Stimulated activated CD4-positive, alpha-beta T cell treated with anti-CD3 and anti-CD28 coated beads, Interleukin-4, amount 100 ng/mL, for 48 hours (primary cell): ENCODE data around the gene NDRG3.
A peak's percentile ranks its signal among the peaks of the same experiment; 100 is the strongest.
"Not testable (repeated sequence)": the region's sequence is repeated elsewhere in the genome, so short reads cannot be mapped to it uniquely, and the experiment has no call there.

Experiments
- DNase-seq, 2 donors: peaks; one replicate each; pipeline ENCODE4 v3.0.0-alpha.2; 2020; ENCODE audit warnings: low read depth in 2 of 2

Gene NDRG3

DNA sequence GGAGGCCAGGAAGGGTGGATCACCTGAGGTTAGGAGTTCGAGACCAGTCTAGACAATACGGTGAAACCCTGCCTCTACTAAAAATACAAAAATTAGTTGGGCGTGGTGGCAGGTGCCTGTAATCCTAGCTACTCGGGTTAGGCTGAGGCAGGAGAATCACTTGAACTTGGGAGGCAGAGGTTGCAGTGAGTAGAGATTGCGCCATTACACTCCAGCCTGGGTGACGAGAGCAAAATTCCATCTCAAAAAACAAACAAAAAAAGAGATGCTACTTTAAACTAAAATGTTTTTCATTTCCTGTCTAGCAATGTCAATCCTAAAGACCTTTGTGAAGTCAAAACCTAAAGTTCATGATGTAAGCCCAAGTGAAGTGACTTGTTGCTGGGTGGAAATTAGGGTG is 14.8 kb upstream of the NDRG3 start:
- DNase-seq: no peak

DNA sequence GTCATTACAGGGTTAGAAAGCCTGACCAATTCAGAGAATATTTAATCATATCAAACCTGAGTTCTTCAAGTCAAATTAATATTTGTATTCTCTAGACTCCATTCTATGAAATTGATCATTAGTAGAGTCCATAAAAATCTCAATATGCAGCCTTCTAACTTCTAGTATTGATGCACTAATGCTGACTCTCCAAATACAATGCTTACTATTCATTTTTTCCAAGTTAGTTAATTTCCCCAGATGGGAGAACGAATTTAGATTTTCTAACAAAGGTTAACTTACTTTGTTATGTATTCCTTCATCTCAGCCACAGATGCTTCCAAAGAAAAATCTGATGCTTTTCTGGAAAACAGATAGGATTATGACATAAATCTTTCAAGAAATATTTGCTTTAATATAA is 12.4 kb upstream of the NDRG3 start:
- no peak for DNase-seq

DNA sequence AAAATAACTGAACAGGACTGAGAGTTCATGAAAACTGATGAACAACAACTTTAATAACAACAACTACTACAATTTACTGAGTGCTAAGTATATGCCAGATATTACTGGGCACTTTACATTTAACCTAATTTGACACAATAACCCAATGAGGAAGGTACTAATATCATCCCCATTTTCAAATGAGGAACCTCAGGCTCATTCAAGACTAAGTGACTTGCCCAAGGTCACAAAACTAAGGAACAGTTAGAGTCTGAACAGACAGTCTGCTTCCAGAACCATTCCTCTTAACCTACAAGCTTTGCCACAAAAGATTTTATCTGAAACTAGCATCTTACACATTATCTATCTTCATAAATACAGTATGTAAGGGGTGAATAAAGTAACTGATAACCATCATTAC is 10.6 kb upstream of the NDRG3 start:
- DNase-seq: no peak

DNA sequence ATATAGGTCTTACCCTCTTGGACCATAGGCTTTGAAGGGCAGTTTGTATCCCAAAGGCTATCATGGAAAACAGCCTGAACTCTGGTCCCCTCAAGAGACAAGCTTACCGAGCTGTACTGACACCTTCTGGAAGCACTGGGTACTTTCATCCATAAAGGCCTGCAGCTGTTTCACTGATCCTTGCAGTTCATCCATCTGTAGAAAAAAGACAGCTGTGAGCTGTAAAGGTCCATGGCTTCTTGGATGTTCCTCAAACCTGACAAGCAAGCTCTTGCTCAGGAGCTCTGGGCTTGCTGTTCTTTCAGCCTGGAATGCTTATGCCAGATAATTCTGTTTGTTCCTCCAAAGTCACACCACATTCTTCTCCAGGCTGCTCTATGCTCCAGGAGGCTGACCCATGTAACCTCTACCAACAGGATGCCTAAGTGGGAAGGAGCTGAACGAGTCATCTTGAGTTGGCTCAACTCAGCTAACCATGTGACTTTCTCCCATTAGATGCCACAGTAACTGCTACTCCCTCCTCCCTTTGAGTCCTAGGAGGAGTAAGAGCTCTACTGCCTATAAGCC is 8.8 kb upstream of the NDRG3 start:
- DNase-seq: peak in 1 of 2 donors; percentile 19

DNA sequence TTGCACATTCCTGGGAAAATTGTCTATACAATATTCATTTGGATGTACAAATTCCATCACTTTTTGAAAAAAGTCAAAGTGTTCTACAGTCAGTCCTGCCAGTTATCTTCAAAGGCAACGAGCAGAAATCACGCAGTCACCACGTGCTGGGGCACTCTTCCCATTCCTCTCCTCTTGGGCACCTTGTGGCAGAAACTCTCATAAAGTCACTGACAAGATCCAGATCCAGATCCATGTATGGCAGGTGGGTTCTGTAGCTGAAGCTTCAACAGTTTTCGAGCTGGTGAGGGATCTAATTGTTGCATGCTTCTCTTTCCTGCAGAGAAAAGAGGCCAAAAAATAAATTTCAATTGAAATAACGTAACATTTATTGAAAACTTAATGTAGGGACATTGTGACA is 6.7 kb upstream of the NDRG3 start:
- no peak for DNase-seq

DNA sequence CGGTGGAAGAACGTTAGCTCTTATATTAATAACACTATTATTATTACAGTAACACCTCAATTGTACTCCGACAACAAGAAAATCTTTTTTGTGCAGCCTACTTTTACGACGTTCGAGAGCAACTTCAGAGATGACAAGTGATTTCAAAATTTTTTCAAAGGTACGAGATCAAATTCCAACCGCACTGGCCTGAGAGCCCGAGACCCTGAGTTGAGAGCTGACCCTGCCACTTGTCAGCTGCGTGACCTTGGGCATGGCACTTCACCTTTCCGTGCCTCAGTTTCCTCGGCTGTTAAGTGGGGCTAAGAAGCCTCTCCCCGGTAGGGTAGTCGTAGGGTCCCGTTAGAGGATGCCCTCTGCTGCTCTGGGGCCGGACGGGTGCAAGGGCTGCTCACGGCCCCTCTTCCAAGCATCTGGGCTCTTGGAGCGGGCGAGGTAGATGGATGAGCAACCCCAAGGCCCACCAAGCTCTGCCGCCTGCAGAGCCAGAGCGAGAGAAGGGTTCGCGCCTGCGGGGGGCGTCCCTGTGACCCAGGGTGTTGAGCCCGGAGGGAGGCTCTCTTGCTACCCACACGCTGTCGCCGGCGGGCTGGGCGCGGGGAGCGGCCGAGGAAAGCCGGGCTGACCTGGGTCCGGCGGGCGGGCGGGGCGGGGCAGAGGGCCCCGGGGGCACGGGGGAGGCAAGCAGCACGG is 510 bp downstream of the NDRG3 start:
- peak in 1 of 2 donors; percentile 30 for DNase-seq

DNA sequence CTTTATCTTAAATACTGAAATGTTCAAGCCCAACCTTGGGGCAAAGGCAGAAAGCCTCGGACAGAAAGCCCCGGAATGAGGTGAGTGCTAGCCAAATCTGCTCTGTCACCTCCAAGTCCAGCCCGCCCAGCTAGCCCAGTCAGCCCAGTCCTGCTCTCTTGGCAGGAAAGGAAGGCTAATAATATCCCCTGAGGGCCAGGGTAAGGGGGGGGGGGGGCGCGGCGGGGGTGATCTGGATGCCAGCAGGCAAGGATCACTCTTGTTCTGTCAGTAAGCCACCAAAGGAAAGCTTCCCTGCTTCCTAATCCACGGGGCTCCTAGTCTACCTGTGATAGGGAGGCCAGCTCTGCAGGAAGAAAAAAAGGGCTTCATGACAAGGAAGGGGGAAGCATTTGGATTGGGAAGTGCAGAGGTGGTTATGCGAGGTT is 1.1 kb downstream of the NDRG3 start:
- DNase-seq: no peak

DNA sequence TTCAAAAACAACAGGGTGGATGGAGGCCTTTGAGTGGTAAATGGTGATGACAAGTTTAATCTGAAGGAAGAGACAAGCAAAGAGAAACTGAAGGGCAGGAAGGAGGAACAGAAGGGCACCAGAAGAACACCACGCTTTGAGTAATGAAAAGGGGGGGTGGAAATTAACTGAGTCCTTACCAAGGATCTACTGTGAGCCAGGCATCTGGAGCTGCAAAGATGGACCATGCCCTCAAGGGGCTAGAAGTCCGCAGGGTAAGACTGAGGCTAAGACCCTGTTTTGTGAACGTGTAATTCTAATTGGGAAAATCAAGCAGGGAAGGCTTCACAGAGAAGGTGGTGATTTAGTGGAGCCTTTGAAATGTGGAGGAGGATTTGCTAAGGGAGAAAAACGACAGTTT is 1.6 kb downstream of the NDRG3 start:
- DNase-seq: no peak

DNA sequence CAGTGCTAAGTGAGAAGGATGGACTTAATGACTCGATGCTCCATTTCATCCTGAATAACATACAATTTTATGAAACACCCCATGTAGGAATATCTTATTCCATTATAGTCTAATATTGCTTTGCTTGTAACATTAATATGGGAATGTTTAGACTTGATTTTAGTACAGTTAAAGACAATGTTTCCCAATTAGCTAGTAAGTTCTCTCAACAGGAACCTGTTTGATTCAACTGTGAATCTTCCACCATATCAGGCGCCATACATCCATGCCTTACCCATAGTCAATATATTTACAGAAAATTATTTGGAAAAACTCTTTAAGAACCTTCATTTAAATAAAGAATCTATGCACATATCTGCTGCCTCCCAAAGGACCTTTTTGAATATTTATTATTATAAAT is 3.3 kb downstream of the NDRG3 start:
- DNase-seq: no peak

DNA sequence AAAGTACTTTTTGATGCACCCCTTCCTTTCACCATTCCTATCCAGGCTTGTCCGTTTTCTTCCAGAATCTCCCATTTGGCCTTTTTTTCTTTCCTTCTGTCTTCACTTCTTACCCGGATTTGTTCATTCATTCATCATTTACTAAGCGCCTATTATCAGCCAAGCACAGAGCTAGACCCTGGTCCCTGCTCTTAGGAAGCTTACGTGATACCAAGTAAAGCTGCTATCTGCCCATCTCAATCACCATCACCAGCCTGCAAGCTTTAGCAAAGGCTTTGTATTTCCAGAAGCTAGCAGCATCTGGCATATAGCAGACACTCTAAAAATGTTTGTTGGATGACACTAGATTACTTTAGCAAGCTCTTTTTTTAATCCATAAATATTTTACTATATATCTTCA is 4.8 kb downstream of the NDRG3 start:
- DNase-seq: no peak

DNA sequence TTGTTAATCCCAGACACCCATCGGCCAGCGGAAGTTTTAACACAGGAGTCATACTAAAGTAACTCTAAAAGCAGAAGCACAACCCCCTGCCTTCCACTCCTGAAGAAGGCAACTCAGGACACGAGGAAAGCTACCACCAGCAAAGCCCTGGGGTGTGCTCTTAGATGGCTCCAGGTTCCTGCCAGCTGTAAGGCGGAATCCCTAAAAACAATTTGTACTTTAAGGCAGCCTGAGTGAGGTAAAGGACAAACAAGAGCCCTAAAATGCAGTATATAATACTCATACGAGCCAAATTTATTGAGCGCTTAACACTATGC is 8.7 kb downstream of the NDRG3 start:
- DNase-seq: no peak

DNA sequence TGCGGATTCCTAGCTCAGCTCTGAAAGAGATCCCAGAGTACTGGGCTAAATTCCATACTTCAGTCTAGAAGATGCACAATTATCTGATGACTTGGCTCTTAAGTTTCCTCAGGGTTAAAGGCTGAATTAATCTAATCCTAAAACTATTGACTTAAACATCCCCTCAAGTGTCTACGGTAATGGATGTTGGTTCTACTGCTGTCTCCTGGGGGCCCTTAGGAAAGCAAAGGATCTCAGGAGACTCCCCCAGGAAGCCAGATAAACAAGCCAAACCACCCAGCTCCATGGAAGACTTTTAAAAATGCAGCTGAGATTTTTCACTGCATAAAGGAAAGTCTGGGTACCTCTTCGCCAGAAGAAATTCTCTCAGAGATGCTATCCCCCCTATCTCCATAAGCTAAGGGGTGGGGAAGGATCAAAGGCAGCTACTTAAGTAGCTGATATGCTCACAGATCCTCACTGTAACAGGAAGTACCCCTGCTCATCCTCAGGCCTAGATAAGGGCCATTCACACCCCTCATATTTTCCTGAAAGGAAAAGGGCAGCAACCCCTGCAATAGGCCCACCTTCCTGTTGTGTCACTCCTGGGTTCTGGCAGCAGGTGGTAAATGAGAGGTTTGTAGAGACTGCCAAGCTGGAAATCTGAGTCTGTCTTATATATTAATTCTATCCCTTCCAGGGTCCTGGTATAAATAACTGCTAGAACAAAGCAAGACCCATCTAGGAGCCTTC is 9.3 kb downstream of the NDRG3 start:
- DNase-seq: no peak

DNA sequence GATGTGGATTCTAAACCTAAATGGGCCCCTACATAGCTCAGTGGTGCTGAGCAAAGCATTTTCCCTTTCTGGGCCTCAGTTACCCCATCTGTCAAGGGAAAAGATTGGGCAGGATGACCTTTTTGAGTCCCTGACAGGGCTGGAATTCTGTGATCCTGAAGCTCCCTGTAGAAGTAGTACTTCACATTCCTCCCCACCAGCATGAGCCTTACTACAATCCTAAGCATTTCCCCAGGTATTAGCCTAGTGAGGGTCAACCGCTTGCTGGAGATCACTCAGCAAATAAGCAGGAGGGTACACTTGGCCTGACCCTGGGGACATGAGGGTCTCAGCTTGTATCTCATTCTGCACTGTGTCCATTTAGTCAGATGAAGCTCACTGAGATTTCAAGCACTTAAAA is 13.4 kb downstream of the NDRG3 start:
- no peak for DNase-seq

DNA sequence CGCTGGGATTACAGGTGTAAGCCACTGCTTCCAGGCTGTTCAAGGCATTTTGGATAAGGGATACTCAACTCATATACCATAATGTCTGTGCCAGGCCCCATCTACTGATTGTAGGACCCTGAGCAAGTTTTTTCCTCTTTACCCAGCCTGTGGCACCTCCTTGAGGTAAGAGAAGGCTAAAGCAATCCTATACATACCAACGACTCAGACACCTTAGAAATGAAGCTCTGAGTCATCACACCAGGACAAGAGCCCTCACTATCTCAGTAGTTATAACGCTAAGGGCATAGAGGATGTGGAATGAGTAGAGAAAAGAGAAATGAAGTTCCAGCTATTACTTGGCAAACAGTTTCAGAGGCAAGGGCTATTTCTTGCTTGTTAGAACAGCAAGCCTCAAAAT is 16.9 kb downstream of the NDRG3 start:
- DNase-seq: no peak

DNA sequence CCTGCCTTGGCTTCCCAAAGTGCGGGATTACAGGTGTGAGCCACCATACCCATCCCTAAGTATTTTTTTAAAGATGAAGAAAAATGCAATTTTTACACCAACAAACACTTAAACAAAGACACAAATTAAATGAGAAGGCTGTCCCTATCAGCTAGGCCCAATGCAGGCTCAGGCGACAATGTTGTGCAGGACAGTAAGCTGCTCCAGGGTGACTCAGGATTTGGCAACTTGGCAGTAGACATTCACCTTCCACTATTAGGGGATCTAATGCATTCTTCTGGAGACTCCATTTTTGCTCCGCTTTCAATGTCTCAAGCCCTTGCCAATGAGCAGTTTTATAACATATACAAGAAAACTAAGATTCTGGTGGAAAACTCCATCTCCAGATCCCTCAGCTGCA is 19.7 kb downstream of the NDRG3 start:
- no peak for DNase-seq

DNA sequence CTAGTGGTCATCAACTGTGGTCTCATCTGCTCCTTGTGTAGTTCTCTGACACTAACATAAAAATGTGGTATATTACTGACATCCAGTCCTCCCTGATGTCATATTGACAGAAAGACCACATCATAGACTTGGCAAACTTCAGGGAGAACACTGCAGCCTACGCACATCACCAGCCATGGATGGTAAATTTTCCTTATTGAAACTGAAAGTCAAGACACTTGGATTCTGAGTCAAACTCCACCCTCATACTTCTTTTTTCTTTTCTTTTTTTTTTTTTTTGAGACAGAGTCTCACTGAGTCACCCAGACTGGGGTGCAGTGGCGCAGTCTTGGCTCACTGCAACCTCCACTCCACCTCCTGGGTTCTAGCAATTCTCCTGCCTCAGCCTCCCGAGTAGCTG is 25.4 kb downstream of the NDRG3 start:
- DNase-seq: peak in 1 of 2 donors; percentile 20

DNA sequence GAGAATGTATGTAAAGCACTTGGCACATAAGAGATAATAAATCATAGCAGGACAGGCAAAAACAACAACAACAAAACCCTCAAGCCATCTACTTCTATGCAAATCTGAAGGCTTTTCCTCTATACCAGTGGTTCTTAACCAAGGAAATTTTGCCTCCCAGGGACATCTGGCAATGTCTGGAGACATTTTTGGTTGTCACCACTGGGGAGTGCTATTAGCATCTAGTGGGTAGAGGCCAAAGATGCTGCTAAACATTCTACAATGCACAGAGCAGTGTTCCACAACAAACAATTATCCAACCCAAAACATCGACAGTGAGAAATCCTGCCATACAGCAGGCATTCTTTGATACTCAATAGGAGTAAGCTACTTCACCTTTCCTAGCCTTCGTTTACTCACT is 28.2 kb downstream of the NDRG3 start:
- no peak for DNase-seq

DNA sequence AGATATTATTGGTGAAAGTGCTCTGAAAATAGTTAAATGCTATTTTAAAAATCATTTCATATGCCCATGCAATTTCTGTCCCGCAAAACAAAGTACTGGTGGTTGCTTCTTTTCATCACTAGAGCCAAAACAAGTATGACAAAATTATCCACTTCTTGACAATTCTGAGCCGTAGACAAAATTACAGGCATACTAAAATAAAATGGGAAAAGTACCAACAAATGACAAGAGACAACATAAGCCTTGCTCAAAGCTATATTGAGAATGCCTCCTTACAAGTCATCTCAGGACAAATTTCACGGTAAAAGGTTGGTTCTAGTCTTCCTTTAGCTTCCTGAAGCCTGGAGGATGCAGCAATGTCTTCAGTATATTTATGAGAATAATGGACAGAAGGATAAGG is 28.9 kb downstream of the NDRG3 start:
- DNase-seq: no peak

DNA sequence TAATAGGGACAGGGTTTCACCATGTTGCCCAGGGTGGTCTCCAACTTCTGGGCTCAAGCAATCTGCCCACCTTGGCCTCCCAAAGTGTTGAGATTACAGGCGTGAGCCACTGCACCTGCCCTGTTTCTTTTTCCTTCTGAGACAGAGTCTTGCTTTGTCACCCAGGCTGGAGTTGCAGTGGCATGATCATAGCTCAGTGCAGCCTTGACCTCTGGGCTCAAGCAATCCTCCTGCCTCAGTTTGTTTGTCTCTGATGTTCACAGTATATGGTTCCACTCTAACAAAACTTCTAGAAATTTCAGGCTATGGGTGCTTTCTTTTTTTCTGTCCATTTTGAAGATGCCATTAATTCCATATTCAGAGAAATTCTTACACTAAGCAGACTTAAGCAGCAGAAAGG is 33.1 kb downstream of the NDRG3 start:
- no peak for DNase-seq

DNA sequence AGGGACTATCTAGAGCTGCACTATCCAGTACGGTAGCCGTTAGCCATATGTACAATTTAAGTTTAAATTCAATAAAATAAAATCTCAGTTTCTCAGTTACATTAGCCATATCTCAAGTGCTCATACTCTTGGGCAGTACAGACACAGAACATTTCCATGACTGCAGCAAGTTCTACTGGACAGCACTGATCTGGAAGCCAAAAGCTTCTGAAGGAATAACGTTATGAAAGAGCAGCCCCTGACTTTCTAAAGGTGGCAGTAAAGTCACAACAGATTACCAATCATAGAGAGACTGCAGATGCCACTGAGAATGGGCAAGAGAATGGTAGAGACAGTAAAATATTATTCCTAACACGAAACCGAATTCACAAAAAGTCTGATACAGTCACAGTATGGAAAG is 36.8 kb downstream of the NDRG3 start:
- DNase-seq: no peak

DNA sequence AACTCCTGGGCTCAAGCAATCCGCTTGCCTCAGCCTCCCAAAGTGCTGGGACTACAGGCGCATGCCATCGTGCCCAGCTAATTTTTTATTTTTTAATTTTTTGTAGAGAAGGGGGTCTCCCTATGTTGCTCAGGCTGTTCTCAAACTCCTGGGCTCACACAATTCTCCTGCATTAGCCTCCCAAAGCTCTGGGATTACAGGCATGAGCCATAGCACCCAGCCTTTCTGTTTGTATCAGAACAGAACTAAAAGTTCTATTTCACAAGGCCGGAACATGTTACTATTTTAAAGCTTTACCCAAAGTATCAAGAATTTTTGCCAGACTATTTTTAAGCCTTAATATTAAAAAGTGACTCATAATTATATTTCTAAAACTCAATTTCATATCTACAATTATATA is 42.4 kb downstream of the NDRG3 start:
- DNase-seq: no peak

DNA sequence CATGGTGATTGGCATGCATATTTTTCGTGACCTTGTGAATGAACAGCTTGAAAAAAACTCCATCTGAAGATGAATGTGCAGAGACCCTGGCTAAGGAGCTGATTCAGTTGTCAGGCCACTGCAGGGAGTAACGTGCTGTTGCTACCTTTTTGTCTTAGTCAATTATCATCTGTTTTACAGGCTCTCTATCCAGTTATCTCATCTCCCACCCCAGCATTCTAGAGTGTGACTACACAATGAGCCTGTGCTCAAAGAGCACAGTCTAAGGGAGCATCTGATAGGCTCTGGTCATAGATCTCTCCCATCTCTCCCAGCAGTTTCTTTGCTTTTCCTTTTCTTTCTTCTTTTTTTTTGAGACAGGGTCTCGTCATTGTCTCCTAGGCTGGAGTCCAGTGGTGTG is 45.5 kb downstream of the NDRG3 start:
- no peak for DNase-seq

DNA sequence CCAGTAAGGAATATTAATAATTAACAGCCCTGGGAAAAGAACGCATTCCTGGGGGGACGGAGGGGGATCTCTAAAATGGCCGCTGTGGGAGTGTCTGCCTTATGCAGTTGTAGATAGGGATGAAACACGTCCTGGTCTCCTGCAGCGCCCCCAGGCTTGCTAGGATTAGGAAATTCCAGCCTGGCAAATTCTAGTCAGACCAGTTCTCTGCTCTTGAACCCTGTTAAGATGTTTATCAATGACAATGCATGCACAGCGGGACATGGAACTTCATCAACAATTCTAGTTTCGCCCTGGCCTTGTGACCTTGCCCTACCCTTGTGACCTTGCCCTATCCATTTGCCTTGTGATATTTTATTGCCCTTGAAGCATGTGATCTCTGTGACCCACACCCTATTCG is 50.4 kb downstream of the NDRG3 start:
- DNase-seq: not testable (repeated sequence)

DNA sequence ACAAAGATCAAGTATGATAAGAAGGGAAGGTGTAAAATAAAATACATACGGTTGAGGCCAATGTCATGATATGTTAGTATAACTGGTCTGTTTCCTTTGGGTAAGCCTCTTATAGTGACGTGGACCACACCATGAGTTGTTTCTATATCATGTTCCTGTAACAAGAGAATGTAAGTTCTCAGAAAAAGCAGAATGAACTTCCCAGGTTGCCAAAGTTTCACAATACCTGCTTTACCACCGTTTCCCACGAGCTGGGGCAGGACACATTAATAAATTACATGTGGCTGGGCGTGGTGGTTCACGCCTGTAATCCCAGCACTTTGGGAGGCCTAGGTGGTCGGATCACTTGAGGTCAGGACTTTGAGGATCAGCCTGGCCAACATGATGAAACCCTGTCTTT is 57.3 kb downstream of the NDRG3 start:
- DNase-seq: no peak
